ENCODE measurements around the gene ARHGAP18. TPM values are rescaled to one million over a fixed set of nuclear protein-coding genes. Genes with fewer than 3 reads are reported as not detected.

The ARHGAP18 gene
- total RNA-seq, 1 experiment from 2014 or later = 2.4 TPM

GRCh38 chr6:129612440-129612839 lies 97.5 kb downstream of the ARHGAP18 start:
- H3K23ac ChIP-seq (ENCODE audit: insufficient read length, low read depth, low read length) = no peak overlapping the region
- H3K36me3 Mint-ChIP-seq (ENCODE audit: insufficient read depth in 1 of 3, low read depth in 3 of 3) = no peaks in the 10 kb centered on the region
- no peaks in the 10 kb centered on the region for H4K20me1 ChIP-seq (ENCODE audit: control insufficient read depth, insufficient read depth, insufficient read length)
- H3K9me3 ChIP-seq (ENCODE audit: control insufficient read depth, low read depth, low read length) = no peaks in the 10 kb centered on the region
- H3K27ac Mint-ChIP-seq = no peak overlapping the region; a peak in 1 of 7 replicates
- peaks cover 18 to 19% of the 10 kb centered on the region in 2 experiments for H3K4me1 Mint-ChIP-seq
- no peak for DNase-seq
- H3K27ac ChIP-seq (ENCODE audit: insufficient read length, low read depth, low read length) = no peak overlapping the region
- H3K56ac ChIP-seq (ENCODE audit: insufficient read length, low read depth, low read length) = no peak overlapping the region
- H2AFZ ChIP-seq (ENCODE audit: low read length) = no peak overlapping the region
- no peak overlapping the region for H2BK20ac ChIP-seq (ENCODE audit: low read depth, low read length, poor library complexity, severe bottlenecking)
- H3K27me3 ChIP-seq (ENCODE audit: insufficient read depth, low read length) = no peaks in the 10 kb centered on the region
- TF ChIP-seq CTCF (conservative IDR thresholded peaks at IDR 0.05) = no peak
- no peak overlapping the region for H2BK120ac ChIP-seq (ENCODE audit: low read depth, low read length, poor library complexity, severe bottlenecking)
- no peaks in the 10 kb centered on the region for H3K79me2 ChIP-seq (ENCODE audit: insufficient read depth, low read length)
- H3K14ac ChIP-seq (ENCODE audit: insufficient read depth, low read length) = no peak overlapping the region
- no peak overlapping the region for H3K4me3 Mint-ChIP-seq
- H4K8ac ChIP-seq (replicated peaks; ENCODE audit: insufficient read length, low read depth, low read length) = no peak overlapping the region
- no peak overlapping the region for H3K18ac ChIP-seq (ENCODE audit: insufficient read length, low read depth, low read length)
- H2BK5ac ChIP-seq (ENCODE audit: insufficient read length, low read length) = no peak overlapping the region
- H3K9ac ChIP-seq (ENCODE audit: extremely low read depth, insufficient read length, low read length) = no peak overlapping the region
- H4K5ac ChIP-seq (ENCODE audit: insufficient read length, low read depth, low read length) = no peak overlapping the region
- no peaks in the 10 kb centered on the region for H3K27me3 Mint-ChIP-seq (ENCODE audit: low read depth)
- no peak overlapping the region for H3T11ph ChIP-seq (ENCODE audit: low read length)
- H4K91ac ChIP-seq (ENCODE audit: insufficient read length, low read depth, low read length) = no peak overlapping the region
- no peak overlapping the region for H3K4ac ChIP-seq (ENCODE audit: low read depth, low read length)
- H3K4me2 ChIP-seq (ENCODE audit: insufficient read depth, insufficient read length, low read length) = no peak overlapping the region
- H2AK5ac ChIP-seq (ENCODE audit: insufficient read length, low read length) = no peak overlapping the region
- no peak overlapping the region for H2BK15ac ChIP-seq (ENCODE audit: low read depth, low read length)
- H3K79me1 ChIP-seq (ENCODE audit: insufficient read depth, low read depth, low read length, poor library complexity, severe bottlenecking) = no peaks in the 10 kb centered on the region
- no peaks in the 10 kb centered on the region for H3K4me1 ChIP-seq (ENCODE audit: insufficient read depth, low read length)
- H3K9me3 Mint-ChIP-seq = no peaks in the 10 kb centered on the region
- H3K23me2 ChIP-seq (ENCODE audit: insufficient read length, low read depth, low read length, poor library complexity, severe bottlenecking) = no peaks in the 10 kb centered on the region
- no peak overlapping the region for H2BK12ac ChIP-seq (ENCODE audit: insufficient read length, low read depth, low read length)
